ENCODE results near the gene CATSPER1.

- TF ChIP-seq POLR2A (IDR thresholded peaks at IDR 0.05; ENCODE audit: low read length) (no peak), GATA1 (IDR thresholded peaks at IDR 0.05; ENCODE audit: low read depth, low read length) (no peak)
Observed at GRCh38 chr11:66063900-66064299, 37.6 kb upstream of the CATSPER1 start.

All from erythroblast (primary cell).